Suprapubic skin (tissue), 4 donors: ENCODE results near the gene RALGPS2. TPM values are rescaled to one million over a fixed set of nuclear protein-coding genes. Genes with fewer than 3 reads are reported as not detected.
"Not testable (repeated sequence)": the region's sequence is repeated elsewhere in the genome, so short reads cannot be mapped to it uniquely, and the experiment has no call there.

Source experiments
- DNase-seq, 2 donors: peaks; one replicate each; pipeline ENCODE4 v3.0.0-alpha.2; 2019; ENCODE audit warnings: low spot score in 2 of 2
- H3K27ac ChIP-seq: fragments of 200-600 bp; sonication (generic); one replicate; pipeline ENCODE4 v1.5.1; 2019
- H3K27me3 ChIP-seq: fragments of 200-600 bp; sonication (generic); one replicate; pipeline ENCODE4 v1.5.1; 2019
- H3K36me3 ChIP-seq: fragments of 200-600 bp; sonication (generic); one replicate; pipeline ENCODE4 v1.5.1; 2019
- H3K4me1 ChIP-seq: fragments of 200-600 bp; sonication (generic); one replicate; pipeline ENCODE4 v1.5.1; 2019
- H3K4me3 ChIP-seq: fragments of 200-600 bp; sonication (generic); one replicate; pipeline ENCODE4 v1.5.1; 2019; ENCODE audit warnings: mild to moderate bottlenecking
- H3K9me3 ChIP-seq: fragments of 200-600 bp; sonication (generic); one replicate; pipeline ENCODE4 v1.5.1; 2019
- CTCF ChIP-seq, 2 donors: fragments of 200-600 bp in 1 of 2; fragments of 450-650 bp in 1 of 2; sonication (generic) in 1 of 2; IDR thresholded peaks; one replicate each; pipeline ENCODE4 v1.5.1; 2016 to 2019; ENCODE audit warnings: antibody characterized with exemption in 2 of 2, mild to moderate bottlenecking in 1 of 2, moderate library complexity in 1 of 2
- EP300 ChIP-seq: sonication (generic); formaldehyde crosslinking; IDR thresholded peaks from one replicate; pipeline ENCODE4 v1.6.1; 2017; ENCODE audit warnings: antibody characterized with exemption
- POLR2A ChIP-seq, 2 donors: fragments of 450-650 bp; IDR thresholded peaks; one replicate each; pipeline ENCODE4 v1.6.1; 2017; ENCODE audit warnings: antibody characterized with exemption in 2 of 2, mild to moderate bottlenecking in 2 of 2, moderate library complexity in 2 of 2
- POLR2AphosphoS5 ChIP-seq, 3 donors: sonication (generic); formaldehyde crosslinking; IDR thresholded peaks; one replicate each; pipeline ENCODE4 v1.6.1; 2017; ENCODE audit warnings: antibody characterized with exemption in 3 of 3
- WGBS: methylation state at CpG from one replicate; pipeline ENCODE4 v1.1.5; 2018; 5-methylcytosine and 5-hydroxymethylcytosine counted together
- total RNA-seq, 4 donors: library from RNA; depleted of rRNA; stranded (reverse); fragments of >200 nt; gene quantifications; one replicate each; pipeline ENCODE4 v1.1.0, GENCODE V29; 2016

RALGPS2 gene
- total RNA-seq, 4 donors from 2014 or later: 16.3 to 47.4 (median 27.8) TPM

GRCh38 chr1:178740924-178741323 lies 15.9 kb downstream of the RALGPS2 start:
- Histone ChIP-seq H3K27ac (no peak overlapping the region), H3K27me3 (no peaks in the 10 kb centered on the region), H3K9me3 (no peaks in the 10 kb centered on the region), H3K36me3 (no peaks in the 10 kb centered on the region), H3K4me3 (no peak overlapping the region), H3K4me1 (no peaks in the 10 kb centered on the region)
- TF ChIP-seq POLR2AphosphoS5 (IDR thresholded peaks at IDR 0.05) (no peak), CTCF (IDR thresholded peaks at IDR 0.05) (no peak), EP300 (no peak), POLR2A (IDR thresholded peaks at IDR 0.05) (no peak)
- DNase-seq: no peak
- WGBS: 95% methylated on average over 1 of the region's 1 CpG

- H3K36me3 ChIP-seq: no peaks in the 10 kb centered on the region
- H3K4me1 ChIP-seq: no peaks in the 10 kb centered on the region
- no peak overlapping the region for H3K4me3 ChIP-seq
- TF ChIP-seq POLR2AphosphoS5 (IDR thresholded peaks at IDR 0.05) (no peak), POLR2A (IDR thresholded peaks at IDR 0.05) (no peak), EP300 (no peak), CTCF (IDR thresholded peaks at IDR 0.05) (no peak)
- 69% methylated on average over 2 of the region's 2 CpGs for WGBS
- H3K9me3 ChIP-seq: no peaks in the 10 kb centered on the region
- DNase-seq: no peak
- H3K27ac ChIP-seq: no peak overlapping the region
- H3K27me3 ChIP-seq: no peaks in the 10 kb centered on the region
These were observed 18.8 kb downstream of the RALGPS2 start for GRCh38 chr1:178743801-178744200.

GRCh38 chr1:178745260-178745659 lies 20.2 kb downstream of the RALGPS2 start:
- TF ChIP-seq POLR2A (IDR thresholded peaks at IDR 0.05) (no peak), EP300 (no peak), CTCF (IDR thresholded peaks at IDR 0.05) (no peak), POLR2AphosphoS5 (IDR thresholded peaks at IDR 0.05) (no peak)
- DNase-seq: no peak
- H3K4me1 ChIP-seq: no peaks in the 10 kb centered on the region
- no peak overlapping the region for H3K27ac ChIP-seq
- 81% methylated on average over 2 of the region's 2 CpGs for WGBS
- H3K9me3 ChIP-seq: no peaks in the 10 kb centered on the region
- no peaks in the 10 kb centered on the region for H3K27me3 ChIP-seq
- no peaks in the 10 kb centered on the region for H3K36me3 ChIP-seq
- no peak overlapping the region for H3K4me3 ChIP-seq

- Histone ChIP-seq H3K4me1 (no peaks in the 10 kb centered on the region), H3K36me3 (no peaks in the 10 kb centered on the region), H3K27ac (no peak overlapping the region), H3K4me3 (no peak overlapping the region), H3K27me3 (no peaks in the 10 kb centered on the region), H3K9me3 (no peaks in the 10 kb centered on the region)
- 98% methylated on average over 2 of the region's 2 CpGs for WGBS
- TF ChIP-seq POLR2AphosphoS5 (IDR thresholded peaks at IDR 0.05) (no peak), EP300 (no peak), POLR2A (IDR thresholded peaks at IDR 0.05) (no peak), CTCF (IDR thresholded peaks at IDR 0.05) (no peak)
- DNase-seq: no peak
These were observed 21.3 kb downstream of the RALGPS2 start for GRCh38 chr1:178746345-178746744.

- H3K4me3 ChIP-seq, H3K27me3 ChIP-seq, H3K36me3 ChIP-seq, DNase-seq, H3K9me3 ChIP-seq, H3K27ac ChIP-seq, H3K4me1 ChIP-seq: not testable (repeated sequence)
- WGBS: 94% methylated on average over 3 of the region's 3 CpGs
These were observed 22.3 kb downstream of the RALGPS2 start for GRCh38 chr1:178747361-178747760.

GRCh38 chr1:178749581-178750166 lies 24.6 kb downstream of the RALGPS2 start:
- Histone ChIP-seq H3K9me3 (no peaks in the 10 kb centered on the region), H3K36me3 (no peaks in the 10 kb centered on the region), H3K4me1 (no peaks in the 10 kb centered on the region), H3K27ac (no peak overlapping the region), H3K4me3 (no peak overlapping the region), H3K27me3 (no peaks in the 10 kb centered on the region)
- TF ChIP-seq POLR2A (IDR thresholded peaks at IDR 0.05) (no peak), POLR2AphosphoS5 (IDR thresholded peaks at IDR 0.05) (no peak), CTCF (IDR thresholded peaks at IDR 0.05) (no peak), EP300 (no peak)
- 83% methylated on average over 5 of the region's 5 CpGs for WGBS
- no peak for DNase-seq
